ENCODE data around the gene CLDN4.
"Not testable (repeated sequence)": the region's sequence is repeated elsewhere in the genome, so short reads cannot be mapped to it uniquely, and the experiment has no call there.

DNA sequence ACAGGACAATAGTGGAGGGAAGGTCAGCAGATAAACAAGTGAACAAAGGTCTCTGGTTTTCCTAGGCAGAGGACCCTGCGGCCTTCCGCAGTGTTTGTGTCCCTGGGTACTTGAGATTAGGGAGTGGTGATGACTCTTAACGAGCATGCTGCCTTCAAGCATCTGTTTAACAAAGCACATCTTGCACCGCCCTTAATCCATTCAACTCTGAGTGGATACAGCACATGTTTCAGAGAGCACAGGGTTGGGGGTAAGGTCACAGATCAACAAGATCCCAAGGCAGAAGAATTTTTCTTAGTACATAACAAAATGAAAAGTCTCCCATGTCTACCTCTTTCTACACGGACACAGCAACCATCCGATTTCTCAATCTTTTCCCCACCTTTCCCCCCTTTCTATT is 34.1 kb upstream of the CLDN4 start:
- TF ChIP-seq, protein P1, sequence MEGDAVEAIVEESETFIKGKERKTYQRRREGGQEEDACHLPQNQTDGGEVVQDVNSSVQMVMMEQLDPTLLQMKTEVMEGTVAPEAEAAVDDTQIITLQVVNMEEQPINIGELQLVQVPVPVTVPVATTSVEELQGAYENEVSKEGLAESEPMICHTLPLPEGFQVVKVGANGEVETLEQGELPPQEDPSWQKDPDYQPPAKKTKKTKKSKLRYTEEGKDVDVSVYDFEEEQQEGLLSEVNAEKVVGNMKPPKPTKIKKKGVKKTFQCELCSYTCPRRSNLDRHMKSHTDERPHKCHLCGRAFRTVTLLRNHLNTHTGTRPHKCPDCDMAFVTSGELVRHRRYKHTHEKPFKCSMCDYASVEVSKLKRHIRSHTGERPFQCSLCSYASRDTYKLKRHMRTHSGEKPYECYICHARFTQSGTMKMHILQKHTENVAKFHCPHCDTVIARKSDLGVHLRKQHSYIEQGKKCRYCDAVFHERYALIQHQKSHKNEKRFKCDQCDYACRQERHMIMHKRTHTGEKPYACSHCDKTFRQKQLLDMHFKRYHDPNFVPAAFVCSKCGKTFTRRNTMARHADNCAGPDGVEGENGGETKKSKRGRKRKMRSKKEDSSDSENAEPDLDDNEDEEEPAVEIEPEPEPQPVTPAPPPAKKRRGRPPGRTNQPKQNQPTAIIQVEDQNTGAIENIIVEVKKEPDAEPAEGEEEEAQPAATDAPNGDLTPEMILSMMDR (IDR thresholded peaks at IDR 0.05) = not testable (repeated sequence)
- not testable (repeated sequence) for TF ChIP-seq POLR2A (IDR thresholded peaks at IDR 0.05)

Data from vagina (tissue), 2 donors.